ENCODE data around the gene DNAAF5. TPM values are rescaled to one million over a fixed set of nuclear protein-coding genes. Genes with fewer than 3 reads are reported as not detected.

DNAAF5 gene
- total RNA-seq, 1 donor from 2014 or later, result 30.7 TPM

DNA sequence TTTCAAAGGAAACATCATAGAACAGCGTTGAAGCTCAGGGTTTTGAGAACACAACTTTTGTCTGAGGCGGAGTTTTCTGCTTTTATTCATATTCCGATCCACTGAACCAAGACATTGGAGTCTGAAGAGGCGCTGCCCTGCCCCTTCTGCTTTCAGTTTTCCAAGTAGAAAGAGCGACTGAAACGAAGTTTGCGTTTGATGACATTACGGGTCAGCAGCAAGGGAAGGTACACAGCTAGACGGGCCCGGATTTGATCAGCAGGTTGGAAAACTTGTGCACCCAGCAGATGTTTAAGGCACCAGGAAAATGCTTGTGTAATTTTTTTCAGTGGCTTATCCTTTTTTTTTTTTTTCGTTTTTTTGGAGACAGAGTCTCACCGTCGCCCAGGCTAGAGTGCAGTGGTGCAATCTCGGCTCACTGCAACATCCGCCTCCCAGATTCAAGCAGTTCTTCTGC, 106.5 kb downstream of the DNAAF5 start:
- peaks cover 24% of the 10 kb centered on the region for H3K27me3 Mint-ChIP-seq (ENCODE audit: unreplicated experiment)
- peaks cover 34% of the 10 kb centered on the region for H3K4me1 Mint-ChIP-seq (ENCODE audit: unreplicated experiment)
- DNase-seq (ENCODE audit: low spot score), result no peak
- TF ChIP-seq, protein P1, sequence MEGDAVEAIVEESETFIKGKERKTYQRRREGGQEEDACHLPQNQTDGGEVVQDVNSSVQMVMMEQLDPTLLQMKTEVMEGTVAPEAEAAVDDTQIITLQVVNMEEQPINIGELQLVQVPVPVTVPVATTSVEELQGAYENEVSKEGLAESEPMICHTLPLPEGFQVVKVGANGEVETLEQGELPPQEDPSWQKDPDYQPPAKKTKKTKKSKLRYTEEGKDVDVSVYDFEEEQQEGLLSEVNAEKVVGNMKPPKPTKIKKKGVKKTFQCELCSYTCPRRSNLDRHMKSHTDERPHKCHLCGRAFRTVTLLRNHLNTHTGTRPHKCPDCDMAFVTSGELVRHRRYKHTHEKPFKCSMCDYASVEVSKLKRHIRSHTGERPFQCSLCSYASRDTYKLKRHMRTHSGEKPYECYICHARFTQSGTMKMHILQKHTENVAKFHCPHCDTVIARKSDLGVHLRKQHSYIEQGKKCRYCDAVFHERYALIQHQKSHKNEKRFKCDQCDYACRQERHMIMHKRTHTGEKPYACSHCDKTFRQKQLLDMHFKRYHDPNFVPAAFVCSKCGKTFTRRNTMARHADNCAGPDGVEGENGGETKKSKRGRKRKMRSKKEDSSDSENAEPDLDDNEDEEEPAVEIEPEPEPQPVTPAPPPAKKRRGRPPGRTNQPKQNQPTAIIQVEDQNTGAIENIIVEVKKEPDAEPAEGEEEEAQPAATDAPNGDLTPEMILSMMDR (IDR thresholded peaks at IDR 0.05; ENCODE audit: unreplicated experiment), result no peak
- peak overlapping the region; percentile 99 for H3K27ac Mint-ChIP-seq (ENCODE audit: unreplicated experiment)
- H3K9me3 Mint-ChIP-seq (ENCODE audit: unreplicated experiment), result no peaks in the 10 kb centered on the region
- H3K4me3 Mint-ChIP-seq (ENCODE audit: unreplicated experiment), result peak overlapping the region; percentile 77
- H3K36me3 Mint-ChIP-seq (ENCODE audit: low read depth, unreplicated experiment), result peaks cover 27% of the 10 kb centered on the region

DNA sequence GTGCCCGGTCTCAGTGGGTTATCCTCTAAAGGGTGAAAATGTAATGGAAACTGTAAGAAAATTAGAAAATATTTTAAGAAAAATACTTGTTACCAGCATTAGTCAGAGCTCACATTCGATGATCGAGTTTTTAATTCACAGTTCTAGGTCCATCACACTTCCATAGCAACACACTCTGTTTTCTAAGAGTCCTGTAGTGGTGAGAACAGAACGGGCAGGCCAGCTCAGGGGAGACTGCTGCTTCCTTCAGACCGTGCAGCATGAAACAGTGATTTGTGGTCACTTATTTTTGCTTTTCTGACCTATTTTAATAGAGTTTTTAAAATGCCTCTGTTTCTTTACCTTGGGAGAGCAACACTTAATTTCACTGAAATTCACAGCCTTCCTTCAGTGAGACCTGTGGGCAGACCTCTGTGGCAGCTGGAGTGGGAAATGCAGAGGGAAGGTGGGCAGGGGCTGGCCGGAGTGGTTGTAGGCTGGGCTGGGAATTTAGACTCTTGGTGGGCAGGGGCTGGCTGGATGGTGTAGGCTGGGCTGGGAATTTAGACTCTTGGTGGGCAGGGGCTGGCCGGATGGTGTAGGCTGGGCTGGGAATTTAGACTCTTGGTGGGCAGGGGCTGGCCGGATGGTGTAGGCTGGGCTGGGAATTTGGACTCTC, 107.2 kb downstream of the DNAAF5 start:
- Mint-ChIP-seq H3K4me1 (ENCODE audit: unreplicated experiment) (peaks cover 30% of the 10 kb centered on the region), H3K9me3 (ENCODE audit: unreplicated experiment) (no peaks in the 10 kb centered on the region), H3K27me3 (ENCODE audit: unreplicated experiment) (peaks cover 24% of the 10 kb centered on the region), H3K4me3 (ENCODE audit: unreplicated experiment) (no peak overlapping the region), H3K27ac (ENCODE audit: unreplicated experiment) (peak overlapping the region; percentile 82), H3K36me3 (ENCODE audit: low read depth, unreplicated experiment) (peaks cover 27% of the 10 kb centered on the region)
- no peak for DNase-seq (ENCODE audit: low spot score)
- TF ChIP-seq, protein P1 (IDR thresholded peaks at IDR 0.05; ENCODE audit: unreplicated experiment), result no peak

DNA sequence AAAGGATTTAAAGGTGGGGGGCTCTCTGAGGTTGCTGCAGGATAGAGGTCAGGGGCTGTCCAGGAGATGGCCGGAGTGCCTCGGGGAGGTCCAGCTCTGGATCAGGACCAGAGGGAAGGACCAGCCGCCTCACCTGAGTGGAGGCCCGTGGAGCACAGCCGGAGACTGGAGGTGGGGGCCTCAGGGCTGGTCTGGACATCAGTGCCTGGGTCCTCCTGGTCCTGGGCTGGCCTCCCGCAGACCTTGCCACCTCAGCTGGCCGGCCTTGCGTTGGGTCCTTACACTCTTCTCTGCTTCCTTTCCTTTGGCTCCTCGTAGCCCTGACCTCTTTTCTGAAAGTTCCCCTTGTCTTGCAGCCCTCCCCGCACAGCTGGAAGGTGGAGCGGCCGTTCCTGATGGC, 107.8 kb downstream of the DNAAF5 start:
- H3K27ac Mint-ChIP-seq (ENCODE audit: unreplicated experiment), result peak overlapping the region; percentile 89
- TF ChIP-seq, protein P1 (IDR thresholded peaks at IDR 0.05; ENCODE audit: unreplicated experiment), result no peak
- H3K27me3 Mint-ChIP-seq (ENCODE audit: unreplicated experiment), result peaks cover 24% of the 10 kb centered on the region
- H3K9me3 Mint-ChIP-seq (ENCODE audit: unreplicated experiment), result no peaks in the 10 kb centered on the region
- H3K4me1 Mint-ChIP-seq (ENCODE audit: unreplicated experiment), result peaks cover 26% of the 10 kb centered on the region
- peak overlapping the region; percentile 75 for H3K4me3 Mint-ChIP-seq (ENCODE audit: unreplicated experiment)
- DNase-seq (ENCODE audit: low spot score), result no peak
- peaks cover 30% of the 10 kb centered on the region for H3K36me3 Mint-ChIP-seq (ENCODE audit: low read depth, unreplicated experiment)

DNA sequence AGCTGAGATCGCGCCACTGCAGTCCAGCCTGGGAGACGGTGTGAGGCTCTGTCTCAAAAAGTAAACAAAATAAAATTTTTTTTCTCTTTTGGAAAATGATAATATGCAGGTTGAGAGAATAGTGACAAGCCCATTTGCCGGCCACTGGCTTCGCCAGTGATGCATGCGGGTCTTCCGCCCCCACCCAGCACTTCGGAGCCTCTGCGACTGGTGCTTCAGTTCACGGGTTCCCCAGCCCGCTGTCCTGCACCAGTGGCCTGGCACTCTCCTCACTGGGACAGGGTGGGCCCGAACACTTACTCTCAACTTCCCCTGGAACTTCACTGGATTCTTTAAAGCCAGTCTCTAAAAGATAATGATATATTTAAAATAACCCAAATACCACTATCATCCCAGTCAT, 108.5 kb downstream of the DNAAF5 start:
- peaks cover 24% of the 10 kb centered on the region for H3K27me3 Mint-ChIP-seq (ENCODE audit: unreplicated experiment)
- TF ChIP-seq, protein P1 (IDR thresholded peaks at IDR 0.05; ENCODE audit: unreplicated experiment), result no peak
- H3K27ac Mint-ChIP-seq (ENCODE audit: unreplicated experiment), result peak overlapping the region; percentile 24
- peaks cover 34% of the 10 kb centered on the region for H3K36me3 Mint-ChIP-seq (ENCODE audit: low read depth, unreplicated experiment)
- H3K4me1 Mint-ChIP-seq (ENCODE audit: unreplicated experiment), result peaks cover 26% of the 10 kb centered on the region
- DNase-seq (ENCODE audit: low spot score), result no peak
- H3K9me3 Mint-ChIP-seq (ENCODE audit: unreplicated experiment), result no peaks in the 10 kb centered on the region
- H3K4me3 Mint-ChIP-seq (ENCODE audit: unreplicated experiment), result no peak overlapping the region

All from endothelial cell (in vitro differentiated cells).